H1 (cell line): ENCODE data around the gene UBE2D3.

ENCODE experiments used
- CREB1 ChIP-seq: IDR thresholded peaks from 2 replicates; pipeline ENCODE4 v1.6.1; 2012; ENCODE audit warnings: inconsistent platforms
- POLR2A ChIP-seq, 2 experiments: IDR thresholded peaks; 1 replicate in 1 of 2; 2 replicates in 1 of 2; pipeline ENCODE4 v1.6.1; 2011; ENCODE audit warnings: low read depth in 2 of 2, low read length in 2 of 2, mild to moderate bottlenecking in 2 of 2; ENCODE audit errors: control extremely low read depth in 1 of 2
- POLR2AphosphoS5 ChIP-seq: IDR thresholded peaks from 2 replicates; pipeline ENCODE4 v1.6.1; 2011; ENCODE audit warnings: low read depth, low read length
- RAD21 ChIP-seq, 2 experiments: IDR thresholded peaks in 1 of 2; conservative IDR thresholded peaks in 1 of 2; 2 replicates each; pipeline ENCODE4 v1.6.1; 2011; ENCODE audit warnings: low read depth in 2 of 2, low read length in 2 of 2, improper control_type of control experiment in 1 of 2, inconsistent platforms in 1 of 2, mild to moderate bottlenecking in 1 of 2, moderate library complexity in 1 of 2
- TF ChIP-seq, protein P1 (sequence below): IDR thresholded peaks from 2 replicates; pipeline ENCODE4 v1.6.1; 2012; ENCODE audit warnings: low read length, inconsistent platforms
- TF ChIP-seq, protein P2 (sequence below), 3 experiments: IDR thresholded peaks; 1 replicate in 2 of 3; 2 replicates in 1 of 3; pipeline versions ENCODE4 v1.5.1 to v1.6.1; 2011; ENCODE audit warnings: low read length in 3 of 3, mild to moderate bottlenecking in 3 of 3, inconsistent platforms in 2 of 3, low read depth in 1 of 3, moderate library complexity in 1 of 3; ENCODE audit not compliant: insufficient read depth in 1 of 3; ENCODE audit errors: control extremely low read depth in 1 of 3

DNA sequence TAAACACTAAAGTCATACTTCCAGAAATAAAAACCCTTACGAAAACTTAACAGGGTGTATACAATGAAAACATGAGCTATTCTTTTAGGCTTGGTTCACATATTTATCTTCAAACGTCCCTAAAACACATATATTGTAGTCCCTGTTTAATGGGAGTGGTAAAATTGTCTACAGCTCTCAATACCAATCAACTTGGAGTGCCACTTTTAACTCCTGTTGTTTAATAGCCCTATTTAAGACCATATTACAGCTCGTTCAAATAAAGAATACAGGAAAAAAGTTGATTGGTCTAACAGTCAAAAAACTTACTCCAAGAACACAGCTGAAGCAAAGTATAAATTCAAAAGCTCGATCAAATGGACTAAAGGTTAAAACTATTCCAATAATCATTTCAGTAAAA, 3.9 kb downstream of the UBE2D3 start:
- TF ChIP-seq, protein P1, sequence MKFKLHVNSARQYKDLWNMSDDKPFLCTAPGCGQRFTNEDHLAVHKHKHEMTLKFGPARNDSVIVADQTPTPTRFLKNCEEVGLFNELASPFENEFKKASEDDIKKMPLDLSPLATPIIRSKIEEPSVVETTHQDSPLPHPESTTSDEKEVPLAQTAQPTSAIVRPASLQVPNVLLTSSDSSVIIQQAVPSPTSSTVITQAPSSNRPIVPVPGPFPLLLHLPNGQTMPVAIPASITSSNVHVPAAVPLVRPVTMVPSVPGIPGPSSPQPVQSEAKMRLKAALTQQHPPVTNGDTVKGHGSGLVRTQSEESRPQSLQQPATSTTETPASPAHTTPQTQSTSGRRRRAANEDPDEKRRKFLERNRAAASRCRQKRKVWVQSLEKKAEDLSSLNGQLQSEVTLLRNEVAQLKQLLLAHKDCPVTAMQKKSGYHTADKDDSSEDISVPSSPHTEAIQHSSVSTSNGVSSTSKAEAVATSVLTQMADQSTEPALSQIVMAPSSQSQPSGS = no peak
- TF ChIP-seq POLR2AphosphoS5 (no peak), POLR2A (IDR thresholded peaks at IDR 0.05; ENCODE audit: control extremely low read depth in 1 of 2, low read depth in 2 of 2, low read length in 2 of 2) (no peak), CREB1 (no peak), RAD21 (IDR thresholded peaks at IDR 0.05 in 1 of 2, conservative IDR thresholded peaks at IDR 0.05 in 1 of 2; ENCODE audit: low read depth in 2 of 2, low read length in 2 of 2) (no peak)
- TF ChIP-seq, protein P2, sequence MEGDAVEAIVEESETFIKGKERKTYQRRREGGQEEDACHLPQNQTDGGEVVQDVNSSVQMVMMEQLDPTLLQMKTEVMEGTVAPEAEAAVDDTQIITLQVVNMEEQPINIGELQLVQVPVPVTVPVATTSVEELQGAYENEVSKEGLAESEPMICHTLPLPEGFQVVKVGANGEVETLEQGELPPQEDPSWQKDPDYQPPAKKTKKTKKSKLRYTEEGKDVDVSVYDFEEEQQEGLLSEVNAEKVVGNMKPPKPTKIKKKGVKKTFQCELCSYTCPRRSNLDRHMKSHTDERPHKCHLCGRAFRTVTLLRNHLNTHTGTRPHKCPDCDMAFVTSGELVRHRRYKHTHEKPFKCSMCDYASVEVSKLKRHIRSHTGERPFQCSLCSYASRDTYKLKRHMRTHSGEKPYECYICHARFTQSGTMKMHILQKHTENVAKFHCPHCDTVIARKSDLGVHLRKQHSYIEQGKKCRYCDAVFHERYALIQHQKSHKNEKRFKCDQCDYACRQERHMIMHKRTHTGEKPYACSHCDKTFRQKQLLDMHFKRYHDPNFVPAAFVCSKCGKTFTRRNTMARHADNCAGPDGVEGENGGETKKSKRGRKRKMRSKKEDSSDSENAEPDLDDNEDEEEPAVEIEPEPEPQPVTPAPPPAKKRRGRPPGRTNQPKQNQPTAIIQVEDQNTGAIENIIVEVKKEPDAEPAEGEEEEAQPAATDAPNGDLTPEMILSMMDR (IDR thresholded peaks at IDR 0.05; ENCODE audit: control extremely low read depth in 1 of 3, insufficient read depth in 1 of 3, low read depth in 1 of 3, low read length in 3 of 3) = no peak
